Stimulated activated CD8-positive, alpha-beta memory T cell treated with anti-CD3 and anti-CD28 coated beads, Interleukin-12 subunit alpha, Interleukin-12 subunit beta, amount 100 ng/mL, for 1 hour (primary cell): Measurements from ENCODE around the gene CD19.
"Not testable (repeated sequence)": the region's sequence is repeated elsewhere in the genome, so short reads cannot be mapped to it uniquely, and the experiment has no call there.

Experiments
- DNase-seq: peaks from one replicate; pipeline ENCODE4 v3.0.0-alpha.2; 2020; ENCODE audit warnings: low read depth

Gene CD19

DNA sequence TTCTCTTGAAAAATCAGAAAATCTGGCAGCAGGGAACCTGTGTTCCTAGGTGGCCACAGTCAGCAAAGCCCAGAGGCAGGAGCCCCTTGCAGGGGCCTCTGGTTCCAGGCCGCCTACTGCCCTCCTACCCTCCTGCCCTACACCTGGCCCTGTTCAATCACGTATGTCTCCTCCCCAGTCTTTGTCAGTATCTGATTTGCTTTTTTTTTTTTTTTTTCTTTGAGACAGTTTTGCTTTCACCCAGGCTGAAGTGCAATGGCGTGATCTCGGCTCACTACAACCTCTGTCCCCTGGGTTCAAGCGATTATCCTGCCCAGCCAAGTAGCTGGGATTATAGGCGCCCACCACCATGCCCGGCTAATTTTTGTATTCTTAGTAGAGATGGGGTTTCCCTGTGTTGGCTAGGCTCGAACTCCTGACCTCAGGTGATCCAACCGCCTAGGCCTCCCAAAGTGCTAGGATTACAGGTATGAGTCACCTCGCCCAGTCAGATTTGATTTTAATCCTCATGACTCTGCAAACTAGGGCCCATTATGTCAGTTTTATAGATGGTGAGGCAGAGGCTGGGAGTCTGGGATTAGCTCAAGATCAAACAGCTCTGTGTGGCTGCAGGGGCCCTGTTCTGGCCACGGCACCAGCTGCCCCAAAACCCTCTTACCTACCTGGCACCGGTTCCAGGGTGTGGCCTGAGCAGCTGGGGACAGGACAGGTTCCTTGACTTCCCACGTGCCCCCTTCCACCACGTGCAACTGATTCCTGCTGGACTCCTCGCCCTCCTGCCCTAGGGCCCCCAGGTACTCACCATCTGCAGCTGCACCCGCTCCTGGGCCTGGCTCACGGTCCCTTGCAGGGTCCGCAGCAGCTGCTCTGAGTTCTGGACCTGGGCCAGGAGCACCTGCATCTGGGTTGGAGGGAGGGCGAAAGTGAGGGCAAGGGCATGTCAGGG is 21.4 kb upstream of the CD19 start:
- no peak for DNase-seq

DNA sequence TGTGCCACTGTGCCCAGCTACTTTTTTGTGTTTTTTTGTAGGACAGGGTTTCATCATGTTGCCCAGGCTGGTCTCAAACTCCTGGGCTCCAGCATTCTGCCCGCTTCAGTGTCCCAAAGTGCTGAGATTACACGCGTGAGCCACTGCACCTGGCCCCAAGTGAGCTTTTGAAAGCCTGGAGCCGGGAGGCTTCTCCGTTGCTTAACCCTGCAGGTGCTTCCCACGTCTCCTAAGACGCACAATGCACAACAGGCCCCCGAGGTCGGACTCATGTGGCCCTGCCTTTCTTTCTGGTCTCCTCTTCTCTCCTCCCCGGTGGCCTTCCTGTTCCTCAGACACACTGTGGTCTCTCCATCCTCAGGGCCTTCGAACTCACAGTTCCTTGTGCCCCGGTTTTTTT is 19.2 kb upstream of the CD19 start:
- no peak for DNase-seq

DNA sequence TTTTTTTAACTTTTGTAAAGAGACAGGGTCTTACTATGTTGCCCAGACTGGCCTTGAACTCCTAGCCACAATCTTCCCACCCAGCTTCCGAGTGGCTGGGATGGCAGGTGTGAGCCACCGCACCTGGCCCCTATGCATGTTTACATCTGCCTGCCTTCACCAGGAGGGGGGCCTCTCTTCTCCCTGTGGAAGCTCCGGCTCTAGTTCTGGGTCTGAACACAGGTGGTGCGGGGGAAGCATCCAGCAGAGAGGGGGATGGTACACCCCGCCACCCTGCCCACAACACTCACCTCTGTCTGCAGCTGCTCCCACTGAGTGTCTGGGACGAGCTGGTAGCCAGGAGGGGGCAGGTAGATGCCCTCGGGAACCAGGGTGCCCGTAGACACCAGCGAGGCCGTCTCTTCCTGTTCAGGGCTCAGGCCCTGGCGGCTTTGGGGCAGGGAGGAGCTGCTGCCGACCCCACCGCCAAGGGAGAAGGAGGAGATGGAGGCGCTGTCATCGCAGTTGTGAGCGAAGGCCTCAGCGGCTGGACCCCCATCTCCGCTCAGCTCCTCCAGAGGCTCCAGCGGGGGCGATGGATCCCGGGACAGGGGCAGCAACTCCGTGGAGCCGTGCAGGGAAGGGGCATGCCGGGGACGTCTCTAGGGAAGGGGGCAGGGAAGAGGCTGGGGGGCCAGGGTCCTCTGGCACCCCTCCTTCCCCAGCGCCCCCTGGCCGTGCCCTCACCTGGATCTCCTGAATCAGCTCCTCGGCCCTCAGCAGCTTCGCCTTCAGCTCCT is 17.6 kb upstream of the CD19 start:
- DNase-seq: no peak

DNA sequence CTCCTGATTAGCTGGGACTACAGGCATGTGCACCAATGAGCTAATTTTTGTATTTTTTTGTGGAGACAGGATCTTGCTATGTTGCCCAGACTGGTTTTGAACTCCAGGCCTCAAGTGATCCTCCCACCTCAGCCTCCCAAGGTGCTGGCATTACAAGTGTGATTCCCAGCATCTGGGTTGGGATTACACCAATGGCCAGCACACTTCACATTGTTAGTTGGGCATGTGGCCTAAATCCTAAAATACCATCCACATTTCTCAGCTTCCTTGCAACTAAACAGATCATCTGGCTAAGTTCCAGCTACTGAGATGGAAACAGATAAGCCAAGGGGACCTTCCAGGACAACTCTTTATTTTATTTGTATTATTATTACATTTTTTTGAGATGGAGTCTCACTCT is 16.6 kb upstream of the CD19 start:
- no peak for DNase-seq

DNA sequence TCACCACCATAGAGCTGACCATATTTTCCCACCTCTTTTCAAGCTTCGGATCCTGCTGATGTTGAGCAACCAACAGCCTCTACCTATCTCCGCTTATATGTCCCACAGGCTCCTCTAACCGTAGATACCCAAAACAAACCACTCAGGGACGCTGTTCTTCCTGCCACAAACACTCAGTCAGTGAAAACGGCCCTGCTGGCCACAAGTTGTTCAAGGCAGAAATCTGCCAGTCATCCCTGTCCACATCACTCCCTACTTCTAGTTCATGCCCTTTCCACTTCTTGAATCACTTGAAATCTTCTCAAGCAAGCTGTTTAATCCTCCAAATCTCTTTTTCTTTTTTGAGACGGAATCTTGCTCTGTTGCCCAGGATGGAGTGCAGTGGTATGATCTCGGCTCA is 14.7 kb upstream of the CD19 start:
- no peak for DNase-seq

DNA sequence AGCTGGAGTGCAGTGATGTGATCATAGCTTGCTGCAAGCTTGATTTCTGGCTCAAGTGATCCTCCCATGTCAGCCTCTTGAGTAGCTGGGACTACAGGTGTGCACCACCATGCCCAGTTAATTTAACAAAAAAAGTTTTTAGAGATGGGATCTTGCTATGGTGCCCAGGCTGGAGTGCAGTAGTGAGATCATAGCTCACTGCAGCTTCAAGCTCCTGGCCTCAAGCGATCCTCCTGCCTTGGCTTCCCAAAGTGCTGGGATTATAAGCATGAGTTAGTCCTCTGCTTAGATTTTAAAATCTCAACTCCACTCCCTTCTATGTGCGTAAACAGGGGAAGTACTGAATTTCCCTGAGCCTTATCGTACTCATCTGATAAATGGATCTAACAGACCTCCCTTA is 13.1 kb upstream of the CD19 start:
- DNase-seq: no peak

DNA sequence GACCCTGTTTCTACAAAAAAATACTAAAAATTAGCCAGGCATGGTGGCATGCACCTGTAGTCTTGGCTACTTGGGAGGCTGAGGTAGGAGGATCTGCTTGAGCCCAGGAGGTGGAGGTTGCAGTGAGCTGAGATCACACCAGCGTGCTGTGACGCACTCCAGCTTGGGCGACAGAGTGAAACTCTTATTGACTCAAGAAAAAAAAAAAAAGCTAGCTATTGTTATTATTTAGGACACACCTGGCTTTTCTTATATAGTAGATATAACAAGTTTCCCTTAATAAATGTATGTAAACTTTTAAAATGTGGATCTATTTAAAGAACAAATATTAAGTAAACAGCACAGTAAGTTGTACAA is 8.6 kb upstream of the CD19 start:
- DNase-seq: no peak

DNA sequence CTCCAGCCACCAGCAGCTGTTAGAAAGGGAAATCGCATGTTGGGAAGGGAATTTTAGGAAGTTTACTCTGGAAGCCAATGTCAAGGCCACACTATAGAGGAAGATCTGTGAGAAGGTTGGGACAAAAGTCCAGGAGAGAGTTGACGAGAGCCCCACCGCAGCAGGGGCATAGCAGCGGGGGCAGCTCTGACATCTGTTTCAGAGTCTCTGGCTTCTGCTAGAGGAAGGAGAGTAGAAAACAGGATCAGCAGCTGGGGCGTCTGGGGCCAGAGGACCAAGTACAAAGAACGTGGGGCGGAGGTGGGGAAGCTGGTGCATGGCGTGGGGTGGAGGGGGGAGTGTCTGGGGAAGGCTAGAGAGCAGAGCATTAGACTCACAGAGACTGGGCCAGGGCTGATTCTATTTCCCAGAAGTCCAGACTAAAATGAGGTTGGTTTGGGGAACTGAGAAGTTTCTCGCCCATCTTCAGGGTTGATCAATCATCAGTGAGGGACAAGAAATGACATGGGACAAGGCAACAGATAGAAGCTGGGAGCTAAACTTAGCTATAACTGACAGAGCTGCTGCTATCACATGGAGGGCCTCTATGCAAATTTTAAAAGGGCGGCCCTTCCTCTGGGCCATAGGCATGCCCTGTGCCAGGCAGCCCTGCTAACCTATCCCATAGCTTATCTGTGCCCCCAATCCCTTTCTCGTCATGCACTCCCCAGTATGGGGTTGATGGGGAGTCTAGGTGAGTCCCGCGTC is 7.9 kb upstream of the CD19 start:
- no peak for DNase-seq

DNA sequence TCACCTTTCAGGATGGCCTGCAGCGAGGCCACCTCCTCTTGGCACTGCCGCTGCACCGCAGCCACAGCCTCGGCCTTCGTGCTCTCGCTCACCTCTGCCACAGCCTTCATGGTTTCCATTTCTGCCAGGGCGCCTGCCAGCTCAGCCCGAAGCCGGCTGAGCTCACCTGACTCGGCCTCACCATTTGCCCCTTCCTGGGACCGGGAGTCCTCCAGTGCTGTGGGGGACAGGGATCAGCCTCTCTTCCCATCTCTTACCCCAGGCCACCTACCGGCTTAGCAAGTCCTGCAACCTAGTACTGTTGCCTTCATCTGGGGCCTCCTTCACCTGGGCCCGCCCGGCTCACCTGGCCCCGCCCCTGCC is 7.4 kb upstream of the CD19 start:
- DNase-seq: no peak

DNA sequence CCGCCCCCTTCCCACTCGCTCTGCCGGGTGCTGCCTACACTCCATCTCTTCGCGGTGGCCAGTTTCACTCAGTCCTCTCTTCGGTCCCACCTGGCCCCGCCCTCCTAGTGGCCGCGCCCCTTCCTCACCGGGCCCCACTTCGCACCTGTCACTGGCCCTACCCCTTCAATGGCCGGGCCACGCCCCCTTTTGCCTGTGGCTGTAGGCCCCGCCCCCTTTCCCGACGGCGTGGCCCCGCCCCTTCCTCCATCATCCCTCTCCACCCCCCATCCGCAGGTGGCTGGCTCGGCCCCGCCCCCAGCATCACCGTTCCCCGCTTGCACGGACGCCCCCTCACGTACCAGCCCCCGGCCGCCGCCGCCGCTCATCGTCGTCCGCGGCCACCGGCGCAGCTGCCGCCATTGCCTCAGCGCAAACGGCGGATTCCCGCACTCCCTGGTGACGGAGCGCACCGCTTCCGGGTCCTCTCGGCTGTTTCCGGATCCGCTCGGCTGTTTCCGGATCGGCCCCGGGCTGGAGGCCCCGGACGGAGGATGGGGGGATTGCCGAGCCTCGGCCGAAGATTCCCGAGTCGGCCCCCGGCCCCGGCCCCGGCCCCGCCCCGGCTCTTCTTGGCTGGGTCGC is 6.9 kb upstream of the CD19 start, which contains the start of gene RABEP2:
RABEP2 (minus strand) TSS at position 477 of the 624 bp plus-strand sequence; CDS start at position 402, 75 bp downstream.
- peak; percentile 86 for DNase-seq

DNA sequence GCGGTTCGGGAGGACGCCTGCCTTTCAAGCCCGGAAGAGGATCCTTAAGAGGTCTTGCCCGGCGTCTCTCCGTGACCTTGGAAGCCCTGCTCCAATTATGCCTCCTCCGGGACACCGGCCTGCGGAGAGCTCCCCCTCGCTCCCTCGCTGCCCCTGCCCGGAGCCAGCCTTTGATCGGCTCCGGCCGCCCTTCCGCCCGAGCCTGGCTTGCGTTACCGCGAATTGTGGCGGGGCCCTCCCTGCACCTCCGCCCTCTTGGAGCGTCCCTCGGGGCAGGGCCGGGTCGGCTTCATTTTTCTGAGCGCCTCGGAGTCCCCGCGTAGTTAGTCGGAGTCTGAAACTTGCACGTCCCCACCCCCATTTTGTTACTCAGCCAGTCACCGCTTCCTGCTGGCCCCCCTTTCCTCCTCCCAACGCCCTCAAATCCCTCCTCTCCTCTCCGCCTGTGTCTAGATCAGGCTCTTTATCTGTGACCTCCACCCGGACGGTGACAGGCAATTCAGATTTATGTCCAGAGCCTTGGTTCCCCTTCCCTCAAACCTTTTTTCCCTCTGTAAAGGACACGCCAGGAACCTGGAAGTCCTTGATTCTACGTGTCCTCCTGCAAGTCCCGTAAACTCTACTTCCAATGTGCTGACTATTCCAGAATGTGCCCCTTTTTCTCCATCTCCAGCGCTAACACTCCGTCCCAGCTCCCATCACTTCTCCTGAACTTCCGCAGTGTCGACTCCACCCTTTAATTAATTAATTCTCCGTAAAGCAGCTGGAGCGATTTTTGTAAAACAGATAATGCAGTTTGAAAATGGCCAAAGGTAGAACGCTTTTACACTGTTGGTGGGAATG is 6.2 kb upstream of the CD19 start:
- DNase-seq: peak; percentile 58

DNA sequence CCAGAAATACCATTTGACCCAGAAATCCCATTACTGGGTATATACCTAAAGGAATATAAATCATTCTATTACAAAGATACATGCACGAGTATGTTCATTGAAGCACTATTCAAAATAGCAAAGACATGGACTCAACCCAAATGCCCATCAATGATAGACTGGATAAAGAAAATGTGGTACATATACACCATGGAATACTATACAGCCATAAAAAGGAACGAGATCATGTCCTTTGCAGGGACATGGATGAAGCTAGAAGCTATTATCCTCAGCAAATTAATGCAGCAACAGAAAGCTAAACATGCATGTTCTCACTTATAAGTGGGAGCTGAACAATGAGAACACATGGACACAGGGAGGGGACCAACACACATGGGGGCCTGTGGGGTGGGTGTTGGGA is 5.5 kb upstream of the CD19 start:
- DNase-seq: not testable (repeated sequence)

DNA sequence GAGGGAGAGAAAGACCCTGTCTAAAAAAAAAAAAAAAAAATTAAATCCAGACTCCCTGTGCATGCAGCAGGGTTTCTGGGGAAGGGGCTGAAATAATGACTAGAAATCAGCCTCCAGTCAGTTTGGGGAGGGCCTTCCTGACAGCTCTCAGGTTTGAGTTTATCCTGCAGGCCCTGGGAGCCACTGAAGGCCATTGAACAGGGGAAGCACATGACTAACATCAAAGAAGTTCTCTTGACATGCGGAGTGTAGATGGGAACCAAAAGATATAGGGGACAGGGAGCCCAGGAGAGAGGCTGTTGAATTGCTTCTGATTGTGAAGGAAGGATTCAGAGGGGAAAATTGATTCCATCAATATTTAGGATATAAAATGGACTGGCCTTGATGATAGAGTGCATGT is 4.0 kb upstream of the CD19 start:
- DNase-seq: no peak

DNA sequence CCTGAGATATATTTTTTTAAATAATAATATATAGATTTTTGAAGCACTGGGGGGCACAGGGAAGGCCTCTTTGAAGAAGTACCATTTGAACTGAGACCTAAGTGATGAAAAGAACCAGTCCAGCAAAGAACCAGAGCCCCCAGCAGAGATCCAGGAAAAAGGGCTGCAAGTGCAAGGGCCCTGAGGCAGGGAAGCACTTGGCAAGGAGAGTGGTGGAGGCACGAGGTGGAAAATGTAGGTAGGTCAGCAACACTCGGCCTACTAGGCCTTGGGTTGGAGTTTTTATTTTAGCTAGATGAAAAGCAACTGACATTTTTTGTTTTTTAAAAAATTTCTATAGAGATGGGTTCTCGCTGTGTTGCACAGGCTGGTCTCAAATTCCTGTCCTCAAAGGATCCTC is 1.6 kb upstream of the CD19 start:
- DNase-seq: no peak

DNA sequence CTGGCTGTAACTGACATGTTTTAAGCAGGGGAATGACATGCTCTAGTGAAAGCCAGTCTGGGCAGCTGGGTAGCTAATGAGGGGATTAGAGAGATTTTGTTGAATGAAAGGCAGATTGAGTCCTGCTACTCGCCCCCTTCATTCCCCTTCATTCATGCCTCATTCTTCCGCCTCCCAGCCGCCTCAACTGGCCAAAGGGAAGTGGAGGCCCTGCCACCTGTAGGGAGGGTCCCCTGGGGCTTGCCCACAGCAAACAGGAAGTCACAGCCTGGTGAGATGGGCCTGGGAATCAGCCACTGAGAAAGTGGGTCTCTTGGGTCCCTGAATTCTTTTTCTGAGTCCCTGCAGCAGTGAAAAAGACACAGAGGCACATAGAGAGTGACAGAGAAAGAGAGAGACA is 1.1 kb upstream of the CD19 start:
- no peak for DNase-seq

DNA sequence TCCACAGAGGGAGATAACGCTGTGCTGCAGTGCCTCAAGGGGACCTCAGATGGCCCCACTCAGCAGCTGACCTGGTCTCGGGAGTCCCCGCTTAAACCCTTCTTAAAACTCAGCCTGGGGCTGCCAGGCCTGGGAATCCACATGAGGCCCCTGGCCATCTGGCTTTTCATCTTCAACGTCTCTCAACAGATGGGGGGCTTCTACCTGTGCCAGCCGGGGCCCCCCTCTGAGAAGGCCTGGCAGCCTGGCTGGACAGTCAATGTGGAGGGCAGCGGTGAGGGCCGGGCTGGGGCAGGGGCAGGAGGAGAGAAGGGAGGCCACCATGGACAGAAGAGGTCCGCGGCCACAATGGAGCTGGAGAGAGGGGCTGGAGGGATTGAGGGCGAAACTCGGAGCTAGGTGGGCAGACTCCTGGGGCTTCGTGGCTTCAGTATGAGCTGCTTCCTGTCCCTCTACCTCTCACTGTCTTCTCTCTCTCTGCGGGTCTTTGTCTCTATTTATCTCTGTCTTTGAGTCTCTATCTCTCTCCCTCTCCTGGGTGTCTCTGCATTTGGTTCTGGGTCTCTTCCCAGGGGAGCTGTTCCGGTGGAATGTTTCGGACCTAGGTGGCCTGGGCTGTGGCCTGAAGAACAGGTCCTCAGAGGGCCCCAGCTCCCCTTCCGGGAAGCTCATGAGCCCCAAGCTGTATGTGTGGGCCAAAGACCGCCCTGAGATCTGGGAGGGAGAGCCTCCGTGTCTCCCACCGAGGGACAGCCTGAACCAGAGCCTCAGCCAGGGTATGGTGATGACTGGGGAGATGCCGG is 769 bp downstream of the CD19 start:
- no peak for DNase-seq

DNA sequence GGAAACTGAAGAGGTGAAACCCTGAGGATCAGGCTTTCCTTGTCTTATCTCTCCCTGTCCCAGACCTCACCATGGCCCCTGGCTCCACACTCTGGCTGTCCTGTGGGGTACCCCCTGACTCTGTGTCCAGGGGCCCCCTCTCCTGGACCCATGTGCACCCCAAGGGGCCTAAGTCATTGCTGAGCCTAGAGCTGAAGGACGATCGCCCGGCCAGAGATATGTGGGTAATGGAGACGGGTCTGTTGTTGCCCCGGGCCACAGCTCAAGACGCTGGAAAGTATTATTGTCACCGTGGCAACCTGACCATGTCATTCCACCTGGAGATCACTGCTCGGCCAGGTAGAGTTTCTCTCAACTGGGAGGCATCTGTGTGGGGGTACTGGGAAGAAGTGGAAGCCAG is 1.4 kb downstream of the CD19 start:
- DNase-seq: no peak

DNA sequence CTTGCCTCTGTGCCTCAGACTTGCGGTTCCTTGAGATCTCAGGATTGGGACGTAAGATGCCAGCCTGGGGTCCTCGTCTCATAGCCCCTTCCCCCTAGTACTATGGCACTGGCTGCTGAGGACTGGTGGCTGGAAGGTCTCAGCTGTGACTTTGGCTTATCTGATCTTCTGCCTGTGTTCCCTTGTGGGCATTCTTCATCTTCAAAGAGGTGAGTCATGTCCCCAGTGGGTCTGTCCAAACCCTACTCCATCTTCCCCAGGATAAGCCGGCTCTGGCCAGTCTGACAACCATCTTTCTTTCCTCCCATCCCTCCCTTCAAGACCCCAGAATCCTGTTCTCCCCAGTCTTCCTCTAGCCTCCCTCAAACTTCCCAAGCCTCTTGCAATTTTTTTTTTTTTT is 3.6 kb downstream of the CD19 start:
- DNase-seq: no peak

DNA sequence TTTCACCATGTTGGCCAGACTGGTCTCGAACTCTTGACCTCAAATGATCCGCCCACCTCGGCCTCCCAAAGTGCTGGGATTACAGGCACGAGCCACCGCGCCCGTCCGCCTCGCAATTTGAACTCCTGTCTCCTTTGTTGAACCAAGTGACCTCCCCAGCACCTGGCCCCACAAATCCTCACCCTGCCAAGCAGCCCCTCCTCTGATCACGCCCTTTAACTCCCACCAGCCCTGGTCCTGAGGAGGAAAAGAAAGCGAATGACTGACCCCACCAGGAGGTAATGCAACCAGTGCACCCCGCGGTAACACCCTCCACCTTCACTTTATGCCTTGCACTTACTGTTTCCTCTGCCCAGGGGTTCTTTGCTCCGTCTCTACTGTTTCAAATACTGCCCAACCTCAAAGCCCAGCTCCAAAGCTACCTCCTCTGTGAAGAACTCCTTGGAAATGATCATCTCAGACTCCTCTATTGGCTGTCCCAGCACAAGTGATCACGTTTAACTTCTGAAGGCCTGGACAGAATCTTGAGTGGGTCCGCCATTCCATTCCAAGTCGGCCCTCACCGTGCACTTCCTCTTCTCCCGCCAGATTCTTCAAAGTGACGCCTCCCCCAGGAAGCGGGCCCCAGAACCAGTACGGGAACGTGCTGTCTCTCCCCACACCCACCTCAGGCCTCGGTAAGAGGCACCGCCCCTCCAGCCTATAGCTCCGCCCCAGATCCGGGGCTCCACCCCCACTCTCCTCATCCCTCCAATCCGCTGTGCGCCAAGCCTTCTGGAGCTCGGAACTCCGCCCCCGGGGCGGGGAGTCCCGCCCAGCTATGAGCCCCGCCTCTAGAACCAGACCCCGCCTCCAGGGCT is 4.4 kb downstream of the CD19 start:
- peak; percentile 58 for DNase-seq

DNA sequence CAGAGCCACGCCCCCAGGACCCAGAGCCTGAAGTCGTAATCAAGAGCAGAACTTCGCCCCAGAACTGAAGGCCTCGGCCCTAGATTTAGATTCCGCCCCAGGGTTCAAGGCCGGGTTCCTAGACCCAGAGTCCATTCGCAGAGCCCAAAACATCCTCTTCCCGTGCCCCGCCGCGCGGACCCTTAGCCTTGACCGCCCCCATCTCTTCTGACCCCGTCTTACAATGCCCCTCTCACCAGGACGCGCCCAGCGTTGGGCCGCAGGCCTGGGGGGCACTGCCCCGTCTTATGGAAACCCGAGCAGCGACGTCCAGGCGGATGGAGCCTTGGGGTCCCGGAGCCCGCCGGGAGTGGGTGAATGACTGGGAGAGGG is 5.0 kb downstream of the CD19 start:
- DNase-seq: no peak
